Measurements from ENCODE around the gene OR10G2.
"Not testable (repeated sequence)": the region's sequence is repeated elsewhere in the genome, so short reads cannot be mapped to it uniquely, and the experiment has no call there.

The OR10G2 gene

DNA sequence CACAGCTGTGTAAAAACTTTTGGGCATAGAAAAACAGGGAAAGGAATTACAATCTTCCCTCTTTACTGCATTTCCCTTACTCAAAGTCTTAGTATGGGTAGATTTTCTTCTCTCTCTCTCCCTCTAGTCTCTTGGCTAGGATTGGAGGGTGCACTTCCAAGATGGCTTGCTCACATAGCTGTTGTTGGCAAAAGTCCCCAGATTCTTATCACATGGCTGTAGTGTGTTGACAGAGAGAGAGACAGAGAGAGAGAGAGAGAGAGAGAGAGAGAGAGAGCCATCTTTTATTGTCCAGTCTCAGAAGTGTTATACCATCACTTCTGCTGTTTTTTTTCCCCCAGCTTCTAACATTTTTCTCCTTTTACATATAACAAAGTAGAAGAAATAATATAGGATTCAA is 12.6 kb upstream of the OR10G2 start:
- DNase-seq (ENCODE audit: low read depth): no peak
- TF ChIP-seq, protein P1, sequence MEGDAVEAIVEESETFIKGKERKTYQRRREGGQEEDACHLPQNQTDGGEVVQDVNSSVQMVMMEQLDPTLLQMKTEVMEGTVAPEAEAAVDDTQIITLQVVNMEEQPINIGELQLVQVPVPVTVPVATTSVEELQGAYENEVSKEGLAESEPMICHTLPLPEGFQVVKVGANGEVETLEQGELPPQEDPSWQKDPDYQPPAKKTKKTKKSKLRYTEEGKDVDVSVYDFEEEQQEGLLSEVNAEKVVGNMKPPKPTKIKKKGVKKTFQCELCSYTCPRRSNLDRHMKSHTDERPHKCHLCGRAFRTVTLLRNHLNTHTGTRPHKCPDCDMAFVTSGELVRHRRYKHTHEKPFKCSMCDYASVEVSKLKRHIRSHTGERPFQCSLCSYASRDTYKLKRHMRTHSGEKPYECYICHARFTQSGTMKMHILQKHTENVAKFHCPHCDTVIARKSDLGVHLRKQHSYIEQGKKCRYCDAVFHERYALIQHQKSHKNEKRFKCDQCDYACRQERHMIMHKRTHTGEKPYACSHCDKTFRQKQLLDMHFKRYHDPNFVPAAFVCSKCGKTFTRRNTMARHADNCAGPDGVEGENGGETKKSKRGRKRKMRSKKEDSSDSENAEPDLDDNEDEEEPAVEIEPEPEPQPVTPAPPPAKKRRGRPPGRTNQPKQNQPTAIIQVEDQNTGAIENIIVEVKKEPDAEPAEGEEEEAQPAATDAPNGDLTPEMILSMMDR (IDR thresholded peaks at IDR 0.05; ENCODE audit: control insufficient read depth, insufficient read depth, low read depth, low read length, missing control alignments): no peak
- no peak overlapping the region for H3K4me3 ChIP-seq (ENCODE audit: control insufficient read depth, low read depth, low read length)

DNA sequence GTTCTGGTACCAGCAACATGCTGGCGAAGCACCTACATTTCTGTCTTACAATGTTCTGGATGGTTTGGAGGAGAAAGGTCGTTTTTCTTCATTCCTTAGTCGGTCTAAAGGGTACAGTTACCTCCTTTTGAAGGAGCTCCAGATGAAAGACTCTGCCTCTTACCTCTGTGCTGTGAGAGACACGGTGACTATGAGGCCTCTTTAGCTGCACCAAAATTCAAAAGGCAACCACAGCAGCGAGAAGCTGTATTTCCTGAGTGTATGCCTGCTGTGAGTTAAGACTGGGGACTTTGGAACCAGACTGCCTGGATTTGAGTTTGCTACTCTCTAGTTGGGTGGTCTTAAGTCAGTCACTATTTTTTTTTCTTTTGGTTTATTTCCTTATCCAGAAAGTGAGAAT is 8.7 kb upstream of the OR10G2 start:
- H3K4me3 ChIP-seq (ENCODE audit: control insufficient read depth, low read depth, low read length): no peak overlapping the region
- no peak for DNase-seq (ENCODE audit: low read depth)
- TF ChIP-seq, protein P1 (IDR thresholded peaks at IDR 0.05; ENCODE audit: control insufficient read depth, insufficient read depth, low read depth, low read length, missing control alignments): no peak

DNA sequence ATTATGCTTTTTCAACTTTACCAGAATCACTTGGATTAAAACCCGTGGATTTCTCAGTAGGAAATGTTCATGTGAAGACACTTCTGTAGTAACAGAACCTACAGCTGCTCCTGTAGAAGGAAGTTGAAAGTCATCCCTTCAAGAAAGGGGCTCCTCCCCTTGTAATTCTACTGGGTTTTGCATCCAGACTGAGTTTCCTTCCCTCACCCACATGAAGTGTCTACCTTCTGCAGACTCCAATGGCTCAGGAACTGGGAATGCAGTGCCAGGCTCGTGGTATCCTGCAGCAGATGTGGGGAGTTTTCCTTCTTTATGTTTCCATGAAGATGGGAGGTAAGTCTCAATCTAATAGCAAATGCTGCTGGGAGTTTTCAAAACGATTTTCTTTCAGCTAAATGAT is 7.9 kb upstream of the OR10G2 start:
- no peak for DNase-seq (ENCODE audit: low read depth)
- no peak overlapping the region for H3K4me3 ChIP-seq (ENCODE audit: control insufficient read depth, low read depth, low read length)
- TF ChIP-seq, protein P1 (IDR thresholded peaks at IDR 0.05; ENCODE audit: control insufficient read depth, insufficient read depth, low read depth, low read length, missing control alignments): no peak

DNA sequence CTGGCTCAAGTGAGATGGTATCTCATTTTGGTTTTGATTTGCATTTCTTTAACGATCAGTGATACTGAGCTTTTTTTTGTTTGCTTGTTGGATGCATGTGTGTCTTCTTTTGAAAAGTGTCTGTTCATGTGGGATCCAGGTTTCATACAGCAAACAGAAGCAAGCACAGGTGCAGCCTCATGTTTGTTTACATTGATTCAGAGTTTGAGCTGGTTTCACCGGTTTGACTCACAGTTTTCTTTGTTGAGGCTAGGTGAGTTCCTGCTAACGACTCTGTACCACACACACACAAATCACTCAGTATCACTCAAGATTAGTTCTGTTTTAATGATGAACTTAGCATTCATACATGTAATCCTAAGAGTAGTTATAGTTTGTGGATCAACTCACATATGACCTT is 3.7 kb downstream of the OR10G2 start:
- no peak overlapping the region for H3K4me3 ChIP-seq (ENCODE audit: control insufficient read depth, low read depth, low read length)
- TF ChIP-seq, protein P1 (IDR thresholded peaks at IDR 0.05; ENCODE audit: control insufficient read depth, insufficient read depth, low read depth, low read length, missing control alignments): no peak
- DNase-seq (ENCODE audit: low read depth): no peak

DNA sequence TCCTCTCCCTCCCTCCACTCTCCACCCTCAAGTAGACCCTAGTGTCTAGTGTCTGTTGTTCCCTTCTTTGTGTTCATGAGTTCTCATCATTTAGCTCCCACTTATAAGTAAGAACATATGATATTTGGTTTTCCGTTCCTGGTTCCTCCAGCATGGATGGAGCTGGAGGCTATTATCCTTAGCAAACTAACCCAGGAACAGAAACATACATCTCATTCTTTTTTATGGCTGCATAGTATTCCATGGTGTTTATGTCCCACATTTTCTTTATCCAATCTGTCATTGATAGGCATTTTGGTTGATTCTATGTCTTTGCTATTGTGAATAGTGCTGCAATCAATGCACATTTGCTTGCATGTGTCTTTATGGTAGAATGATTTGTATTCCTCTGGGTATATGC is 4.2 kb downstream of the OR10G2 start:
- not testable (repeated sequence) for DNase-seq (ENCODE audit: low read depth); H3K4me3 ChIP-seq (ENCODE audit: control insufficient read depth, low read depth, low read length)

DNA sequence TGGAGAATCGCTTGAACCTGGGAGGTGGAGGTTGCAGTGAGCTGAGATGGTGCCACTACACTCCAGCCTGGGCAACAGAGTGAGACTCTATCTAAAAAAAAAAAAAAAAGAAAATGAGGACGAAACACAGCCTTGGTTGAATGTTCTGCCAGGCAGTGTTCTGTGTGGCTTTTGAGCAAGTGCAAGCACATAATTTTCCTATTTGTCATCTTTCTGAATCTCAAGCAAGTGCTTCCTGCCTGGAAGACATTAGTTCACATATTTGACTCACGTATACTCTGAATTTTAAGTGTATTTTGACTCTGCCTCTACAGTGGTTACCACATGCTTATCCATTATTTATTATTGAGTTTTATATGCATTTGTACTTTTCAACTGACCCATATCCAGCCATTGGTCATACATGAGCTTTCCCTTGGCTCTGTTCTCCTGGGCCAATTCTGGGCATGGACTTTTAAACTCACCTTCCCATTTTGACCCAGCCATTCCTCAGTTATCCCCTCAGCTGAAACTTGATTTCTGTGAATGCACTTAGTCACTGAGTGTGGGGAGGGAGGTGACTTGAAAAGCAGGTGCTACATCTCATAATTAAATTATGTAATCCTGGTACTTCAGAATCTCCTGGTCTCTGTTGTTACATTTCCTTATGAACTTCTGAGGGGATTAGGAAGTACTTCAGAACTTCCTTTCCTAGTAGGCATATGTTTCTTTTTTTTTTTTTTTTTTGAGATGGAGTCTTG is 8.1 kb downstream of the OR10G2 start:
- DNase-seq (ENCODE audit: low read depth): no peak
- no peak overlapping the region for H3K4me3 ChIP-seq (ENCODE audit: control insufficient read depth, low read depth, low read length)
- TF ChIP-seq, protein P1 (IDR thresholded peaks at IDR 0.05; ENCODE audit: control insufficient read depth, insufficient read depth, low read depth, low read length, missing control alignments): no peak

DNA sequence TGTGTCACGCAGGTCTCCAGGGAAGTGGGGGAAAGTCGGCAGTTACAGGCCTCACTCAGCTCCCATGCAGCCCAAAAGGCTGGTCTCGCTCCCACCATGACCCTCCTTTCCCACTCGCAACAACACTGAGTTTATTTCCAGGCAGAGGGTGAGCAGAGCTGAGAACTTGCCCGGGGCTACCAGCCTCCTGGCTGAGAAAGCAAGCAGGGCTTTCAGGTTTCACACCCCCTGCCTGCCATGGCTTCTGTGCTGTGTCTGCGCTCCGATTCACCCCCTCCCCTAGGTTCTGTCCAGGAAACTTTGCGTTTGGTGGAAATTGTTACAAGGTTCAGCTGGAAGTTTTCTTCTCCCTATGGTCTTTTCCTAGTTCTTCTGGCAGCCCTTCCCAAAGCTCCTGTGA is 17.1 kb downstream of the OR10G2 start:
- TF ChIP-seq, protein P1 (IDR thresholded peaks at IDR 0.05; ENCODE audit: control insufficient read depth, insufficient read depth, low read depth, low read length, missing control alignments): no peak
- no peak overlapping the region for H3K4me3 ChIP-seq (ENCODE audit: control insufficient read depth, low read depth, low read length)
- no peak for DNase-seq (ENCODE audit: low read depth)
